ENCODE data around the gene CPN1. TPM values are rescaled to one million over a fixed set of nuclear protein-coding genes. Genes with fewer than 3 reads are reported as not detected.

CPN1 gene
- total and polyA plus RNA-seq, 9 of the 15 experiments (the other 6 are each of a cell fraction or from before 2014, with no cell fraction given), result 0.15 to 0.17 TPM; not detected in 7

DNA sequence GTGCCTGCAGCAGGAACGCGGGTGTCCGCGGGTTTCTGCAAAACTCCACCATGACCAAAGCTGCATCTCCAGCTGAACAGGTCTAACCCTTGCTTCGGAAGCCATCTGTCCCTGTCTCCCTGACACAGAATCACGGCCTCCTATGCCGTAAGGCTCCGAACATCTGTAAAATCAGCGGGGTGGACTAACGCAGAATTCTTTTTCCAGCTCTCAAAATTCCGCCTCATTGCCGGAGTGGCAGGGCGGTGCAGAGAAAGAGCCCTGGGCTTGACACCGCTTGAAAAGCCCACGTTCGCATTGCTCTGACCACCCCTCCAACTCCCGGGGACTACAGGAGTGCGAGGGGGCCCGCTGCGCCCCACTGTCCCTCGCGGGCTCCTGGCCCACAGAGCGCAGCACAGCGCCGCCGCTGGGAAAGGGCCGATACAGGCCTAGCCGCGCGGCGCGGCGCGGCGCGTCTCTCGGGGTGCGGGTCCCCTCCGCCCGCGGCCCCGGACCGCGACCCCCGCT is 72.3 kb downstream of the CPN1 start (continued):
- TF ChIP-seq, protein P1, sequence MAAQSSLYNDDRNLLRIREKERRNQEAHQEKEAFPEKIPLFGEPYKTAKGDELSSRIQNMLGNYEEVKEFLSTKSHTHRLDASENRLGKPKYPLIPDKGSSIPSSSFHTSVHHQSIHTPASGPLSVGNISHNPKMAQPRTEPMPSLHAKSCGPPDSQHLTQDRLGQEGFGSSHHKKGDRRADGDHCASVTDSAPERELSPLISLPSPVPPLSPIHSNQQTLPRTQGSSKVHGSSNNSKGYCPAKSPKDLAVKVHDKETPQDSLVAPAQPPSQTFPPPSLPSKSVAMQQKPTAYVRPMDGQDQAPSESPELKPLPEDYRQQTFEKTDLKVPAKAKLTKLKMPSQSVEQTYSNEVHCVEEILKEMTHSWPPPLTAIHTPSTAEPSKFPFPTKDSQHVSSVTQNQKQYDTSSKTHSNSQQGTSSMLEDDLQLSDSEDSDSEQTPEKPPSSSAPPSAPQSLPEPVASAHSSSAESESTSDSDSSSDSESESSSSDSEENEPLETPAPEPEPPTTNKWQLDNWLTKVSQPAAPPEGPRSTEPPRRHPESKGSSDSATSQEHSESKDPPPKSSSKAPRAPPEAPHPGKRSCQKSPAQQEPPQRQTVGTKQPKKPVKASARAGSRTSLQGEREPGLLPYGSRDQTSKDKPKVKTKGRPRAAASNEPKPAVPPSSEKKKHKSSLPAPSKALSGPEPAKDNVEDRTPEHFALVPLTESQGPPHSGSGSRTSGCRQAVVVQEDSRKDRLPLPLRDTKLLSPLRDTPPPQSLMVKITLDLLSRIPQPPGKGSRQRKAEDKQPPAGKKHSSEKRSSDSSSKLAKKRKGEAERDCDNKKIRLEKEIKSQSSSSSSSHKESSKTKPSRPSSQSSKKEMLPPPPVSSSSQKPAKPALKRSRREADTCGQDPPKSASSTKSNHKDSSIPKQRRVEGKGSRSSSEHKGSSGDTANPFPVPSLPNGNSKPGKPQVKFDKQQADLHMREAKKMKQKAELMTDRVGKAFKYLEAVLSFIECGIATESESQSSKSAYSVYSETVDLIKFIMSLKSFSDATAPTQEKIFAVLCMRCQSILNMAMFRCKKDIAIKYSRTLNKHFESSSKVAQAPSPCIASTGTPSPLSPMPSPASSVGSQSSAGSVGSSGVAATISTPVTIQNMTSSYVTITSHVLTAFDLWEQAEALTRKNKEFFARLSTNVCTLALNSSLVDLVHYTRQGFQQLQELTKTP (IDR thresholded peaks at IDR 0.05; ENCODE audit: low read depth in 1 of 2, partially characterized antibody in 2 of 2), result no peak
- TF ChIP-seq ZNF274 (IDR thresholded peaks at IDR 0.05; ENCODE audit: borderline replicate concordance, low read depth, low read length) (no peak), MTA1 (IDR thresholded peaks at IDR 0.05; ENCODE audit: borderline replicate concordance) (no peak), FOSL1 (tag; conservative IDR thresholded peaks at IDR 0.05) (no peak), EP400 (IDR thresholded peaks at IDR 0.05) (no peak), RCOR1 (IDR thresholded peaks at IDR 0.05; ENCODE audit: borderline replicate concordance in 1 of 2, low read depth in 2 of 2, low read length in 2 of 2) (0 out of 4 replicates have a peak, but pooled peaks of 1 of the 2 experiments have one; percentile 12), ZNF384 (IDR thresholded peaks at IDR 0.05; ENCODE audit: low read depth, low read length) (no peak)
- TF ChIP-seq, protein P2, sequence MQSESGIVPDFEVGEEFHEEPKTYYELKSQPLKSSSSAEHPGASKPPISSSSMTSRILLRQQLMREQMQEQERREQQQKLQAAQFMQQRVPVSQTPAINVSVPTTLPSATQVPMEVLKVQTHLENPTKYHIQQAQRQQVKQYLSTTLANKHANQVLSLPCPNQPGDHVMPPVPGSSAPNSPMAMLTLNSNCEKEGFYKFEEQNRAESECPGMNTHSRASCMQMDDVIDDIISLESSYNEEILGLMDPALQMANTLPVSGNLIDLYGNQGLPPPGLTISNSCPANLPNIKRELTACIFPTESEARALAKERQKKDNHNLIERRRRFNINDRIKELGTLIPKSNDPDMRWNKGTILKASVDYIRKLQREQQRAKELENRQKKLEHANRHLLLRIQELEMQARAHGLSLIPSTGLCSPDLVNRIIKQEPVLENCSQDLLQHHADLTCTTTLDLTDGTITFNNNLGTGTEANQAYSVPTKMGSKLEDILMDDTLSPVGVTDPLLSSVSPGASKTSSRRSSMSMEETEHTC (IDR thresholded peaks at IDR 0.05), result no peak
- TF ChIP-seq, protein P3, sequence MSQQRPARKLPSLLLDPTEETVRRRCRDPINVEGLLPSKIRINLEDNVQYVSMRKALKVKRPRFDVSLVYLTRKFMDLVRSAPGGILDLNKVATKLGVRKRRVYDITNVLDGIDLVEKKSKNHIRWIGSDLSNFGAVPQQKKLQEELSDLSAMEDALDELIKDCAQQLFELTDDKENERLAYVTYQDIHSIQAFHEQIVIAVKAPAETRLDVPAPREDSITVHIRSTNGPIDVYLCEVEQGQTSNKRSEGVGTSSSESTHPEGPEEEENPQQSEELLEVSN (IDR thresholded peaks at IDR 0.05; ENCODE audit: borderline replicate concordance in 1 of 2, extremely low read depth in 1 of 2, insufficient read depth in 1 of 2, insufficient read length in 1 of 2, low read depth in 1 of 2, low read length in 1 of 2, poor library complexity in 1 of 2, severe bottlenecking in 1 of 2), result peak in 1 of 2 experiments; percentile 5
- TF ChIP-seq, protein P4, sequence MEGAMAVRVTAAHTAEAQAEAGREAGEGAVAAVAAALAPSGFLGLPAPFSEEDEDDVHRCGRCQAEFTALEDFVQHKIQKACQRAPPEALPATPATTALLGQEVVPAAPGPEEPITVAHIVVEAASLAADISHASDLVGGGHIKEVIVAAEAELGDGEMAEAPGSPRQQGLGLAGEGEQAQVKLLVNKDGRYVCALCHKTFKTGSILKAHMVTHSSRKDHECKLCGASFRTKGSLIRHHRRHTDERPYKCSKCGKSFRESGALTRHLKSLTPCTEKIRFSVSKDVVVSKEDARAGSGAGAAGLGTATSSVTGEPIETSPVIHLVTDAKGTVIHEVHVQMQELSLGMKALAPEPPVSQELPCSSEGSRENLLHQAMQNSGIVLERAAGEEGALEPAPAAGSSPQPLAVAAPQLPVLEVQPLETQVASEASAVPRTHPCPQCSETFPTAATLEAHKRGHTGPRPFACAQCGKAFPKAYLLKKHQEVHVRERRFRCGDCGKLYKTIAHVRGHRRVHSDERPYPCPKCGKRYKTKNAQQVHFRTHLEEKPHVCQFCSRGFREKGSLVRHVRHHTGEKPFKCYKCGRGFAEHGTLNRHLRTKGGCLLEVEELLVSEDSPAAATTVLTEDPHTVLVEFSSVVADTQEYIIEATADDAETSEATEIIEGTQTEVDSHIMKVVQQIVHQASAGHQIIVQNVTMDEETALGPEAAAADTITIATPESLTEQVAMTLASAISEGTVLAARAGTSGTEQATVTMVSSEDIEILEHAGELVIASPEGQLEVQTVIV (CRISPR knock-in tag; IDR thresholded peaks at IDR 0.05; ENCODE audit: borderline replicate concordance), result no peak
- TF ChIP-seq, protein P5, sequence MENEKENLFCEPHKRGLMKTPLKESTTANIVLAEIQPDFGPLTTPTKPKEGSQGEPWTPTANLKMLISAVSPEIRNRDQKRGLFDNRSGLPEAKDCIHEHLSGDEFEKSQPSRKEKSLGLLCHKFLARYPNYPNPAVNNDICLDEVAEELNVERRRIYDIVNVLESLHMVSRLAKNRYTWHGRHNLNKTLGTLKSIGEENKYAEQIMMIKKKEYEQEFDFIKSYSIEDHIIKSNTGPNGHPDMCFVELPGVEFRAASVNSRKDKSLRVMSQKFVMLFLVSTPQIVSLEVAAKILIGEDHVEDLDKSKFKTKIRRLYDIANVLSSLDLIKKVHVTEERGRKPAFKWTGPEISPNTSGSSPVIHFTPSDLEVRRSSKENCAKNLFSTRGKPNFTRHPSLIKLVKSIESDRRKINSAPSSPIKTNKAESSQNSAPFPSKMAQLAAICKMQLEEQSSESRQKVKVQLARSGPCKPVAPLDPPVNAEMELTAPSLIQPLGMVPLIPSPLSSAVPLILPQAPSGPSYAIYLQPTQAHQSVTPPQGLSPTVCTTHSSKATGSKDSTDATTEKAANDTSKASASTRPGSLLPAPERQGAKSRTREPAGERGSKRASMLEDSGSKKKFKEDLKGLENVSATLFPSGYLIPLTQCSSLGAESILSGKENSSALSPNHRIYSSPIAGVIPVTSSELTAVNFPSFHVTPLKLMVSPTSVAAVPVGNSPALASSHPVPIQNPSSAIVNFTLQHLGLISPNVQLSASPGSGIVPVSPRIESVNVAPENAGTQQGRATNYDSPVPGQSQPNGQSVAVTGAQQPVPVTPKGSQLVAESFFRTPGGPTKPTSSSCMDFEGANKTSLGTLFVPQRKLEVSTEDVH (IDR thresholded peaks at IDR 0.05; ENCODE audit: low read depth, partially characterized antibody), result no peak
- TF ChIP-seq, protein P6, sequence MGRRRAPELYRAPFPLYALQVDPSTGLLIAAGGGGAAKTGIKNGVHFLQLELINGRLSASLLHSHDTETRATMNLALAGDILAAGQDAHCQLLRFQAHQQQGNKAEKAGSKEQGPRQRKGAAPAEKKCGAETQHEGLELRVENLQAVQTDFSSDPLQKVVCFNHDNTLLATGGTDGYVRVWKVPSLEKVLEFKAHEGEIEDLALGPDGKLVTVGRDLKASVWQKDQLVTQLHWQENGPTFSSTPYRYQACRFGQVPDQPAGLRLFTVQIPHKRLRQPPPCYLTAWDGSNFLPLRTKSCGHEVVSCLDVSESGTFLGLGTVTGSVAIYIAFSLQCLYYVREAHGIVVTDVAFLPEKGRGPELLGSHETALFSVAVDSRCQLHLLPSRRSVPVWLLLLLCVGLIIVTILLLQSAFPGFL (CRISPR knock-in tag; IDR thresholded peaks at IDR 0.05), result no peak

Data from K562 (cell line).